Hindlimb muscle (tissue), 1 donor: ENCODE results near the gene RYR1. TPM values are rescaled to one million over a fixed set of nuclear protein-coding genes. Genes with fewer than 3 reads are reported as not detected.
"Not testable (repeated sequence)": the region's sequence is repeated elsewhere in the genome, so short reads cannot be mapped to it uniquely, and the experiment has no call there.

Experiments
- DNase-seq: peaks from one replicate; pipeline ENCODE4 v3.0.0-alpha.2; 2013
- polyA plus RNA-seq: library from polyadenylated mRNA; unstranded; fragments of 120-200 nt; gene quantifications from one replicate; pipeline ENCODE4 v1.2.1, GENCODE V29; 2013; ENCODE audit not compliant: insufficient read length

The RYR1 gene
- polyA plus RNA-seq, 1 donor = 771 TPM

- DNase-seq = no peak
Measured at GRCh38 chr19:38543286-38543806, 109.9 kb downstream of the RYR1 start.

- peak; percentile 31 for DNase-seq
Measured at GRCh38 chr19:38543807-38544568, 110.5 kb downstream of the RYR1 start.

DNA sequence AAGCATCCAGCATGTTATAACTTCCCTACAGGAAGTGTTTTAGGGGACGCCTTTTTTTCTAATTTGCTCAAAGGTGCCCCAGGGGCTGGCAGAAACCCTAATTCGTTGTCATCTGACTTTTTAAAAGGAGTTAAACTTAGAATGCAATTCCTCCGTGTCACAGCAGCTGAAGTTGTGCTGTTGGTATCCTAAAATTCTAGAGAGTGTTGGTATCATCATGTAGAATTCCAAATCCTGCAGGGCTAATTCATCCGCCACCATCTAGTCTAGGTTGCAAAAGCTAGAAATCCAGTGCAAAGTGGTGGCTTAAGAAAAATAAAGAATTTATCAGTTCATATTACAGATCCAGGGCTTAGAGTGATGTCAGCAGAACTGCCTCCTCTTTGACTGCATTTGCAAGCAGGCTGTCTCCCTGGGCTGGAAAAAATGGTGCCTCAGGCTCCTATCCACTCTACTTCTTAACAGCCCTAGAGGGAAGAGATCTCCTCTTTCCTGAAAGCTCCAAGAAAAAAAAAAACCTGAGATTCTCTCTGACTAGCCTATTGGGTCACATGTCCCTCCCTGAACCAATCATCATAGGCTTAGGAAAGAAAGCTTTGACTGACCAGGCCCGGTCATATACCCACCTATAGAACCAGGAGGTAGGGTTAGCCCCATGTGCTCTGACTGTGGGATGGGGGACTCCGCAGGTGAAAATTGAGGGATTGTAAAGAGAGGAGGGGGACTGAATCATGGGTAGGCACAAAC, 111.3 kb downstream of the RYR1 start:
- DNase-seq = no peak

DNA sequence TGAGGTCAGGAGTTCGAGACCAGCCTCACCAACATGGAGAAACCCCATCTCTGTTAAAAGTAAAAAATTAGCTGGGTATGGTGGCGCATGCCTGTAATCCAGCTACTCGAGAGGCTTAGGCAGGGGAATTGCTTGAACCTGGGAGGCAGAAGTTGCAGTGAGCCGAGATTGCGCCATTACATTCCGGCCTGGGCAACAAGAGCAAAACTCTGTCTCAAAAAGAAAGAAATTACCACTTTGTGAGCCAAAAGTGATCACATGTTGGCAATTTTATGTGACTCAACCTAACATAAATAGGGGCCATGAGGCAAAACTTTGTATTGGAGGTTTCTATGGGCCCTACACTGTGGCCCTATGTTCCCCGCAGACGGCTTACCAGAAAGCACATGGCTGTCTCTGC, 112.1 kb downstream of the RYR1 start:
- no peak for DNase-seq

- no peak for DNase-seq
Measured at GRCh38 chr19:38547421-38547820, 113.9 kb downstream of the RYR1 start.

DNA sequence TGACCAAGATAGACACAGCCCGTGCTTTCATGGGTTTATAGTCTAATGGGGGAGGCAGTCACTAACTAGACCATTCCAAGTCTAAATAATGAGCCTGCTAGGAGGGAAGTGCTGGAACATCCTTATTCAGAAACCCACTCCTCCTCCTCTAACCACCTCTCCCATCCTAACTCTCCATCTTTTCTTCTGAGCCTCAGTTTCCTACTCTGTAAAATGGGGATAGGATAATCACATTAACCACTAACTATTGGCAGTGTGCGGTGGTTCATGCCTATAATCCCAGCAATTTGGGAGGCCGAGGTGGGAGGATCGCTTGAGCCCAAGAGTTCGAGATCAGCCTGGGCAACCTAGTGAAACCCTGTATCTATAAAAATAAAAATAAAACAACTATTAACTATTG, 115.6 kb downstream of the RYR1 start:
- no peak for DNase-seq

DNA sequence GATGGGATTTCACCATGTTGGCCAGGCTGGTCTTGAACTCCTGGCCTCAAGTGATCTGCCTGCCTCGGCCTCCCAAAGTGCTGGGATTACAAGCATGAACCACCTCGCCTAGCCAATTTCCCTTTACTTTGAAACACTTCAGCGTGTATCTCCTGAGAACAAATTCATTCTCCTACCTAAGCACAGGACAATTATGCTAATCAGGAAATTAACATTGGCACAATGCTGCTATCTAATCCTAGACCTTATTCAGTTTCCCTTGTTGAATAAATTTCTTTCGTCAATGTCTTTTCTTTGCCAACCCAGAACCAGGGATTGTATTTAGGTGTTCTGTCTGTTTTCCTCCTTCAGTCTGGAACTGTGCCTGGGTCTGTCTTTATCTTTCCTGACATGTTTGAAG, 116.5 kb downstream of the RYR1 start:
- DNase-seq = no peak

DNA sequence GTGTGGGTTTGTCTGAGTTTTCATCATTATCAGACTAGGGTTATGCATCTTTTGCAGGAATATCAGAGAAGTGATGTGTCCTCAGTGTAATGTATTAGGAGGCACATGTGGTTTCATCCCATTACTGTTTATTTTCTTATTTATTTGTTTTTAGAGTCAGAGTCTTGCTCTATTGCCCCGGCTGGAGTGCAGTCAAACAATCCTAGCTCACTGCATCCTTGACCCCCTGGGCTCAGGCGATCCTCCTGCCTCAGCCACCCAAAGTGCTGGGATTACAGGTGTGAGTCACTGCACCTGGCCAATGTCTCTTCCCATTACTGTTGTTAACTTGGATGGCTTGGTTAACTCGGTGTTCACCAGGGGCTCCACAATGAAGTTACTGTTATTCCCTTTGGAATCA, 116.9 kb downstream of the RYR1 start:
- no peak for DNase-seq

- no peak for DNase-seq
Measured at GRCh38 chr19:38551450-38551813, 117.9 kb downstream of the RYR1 start.

DNA sequence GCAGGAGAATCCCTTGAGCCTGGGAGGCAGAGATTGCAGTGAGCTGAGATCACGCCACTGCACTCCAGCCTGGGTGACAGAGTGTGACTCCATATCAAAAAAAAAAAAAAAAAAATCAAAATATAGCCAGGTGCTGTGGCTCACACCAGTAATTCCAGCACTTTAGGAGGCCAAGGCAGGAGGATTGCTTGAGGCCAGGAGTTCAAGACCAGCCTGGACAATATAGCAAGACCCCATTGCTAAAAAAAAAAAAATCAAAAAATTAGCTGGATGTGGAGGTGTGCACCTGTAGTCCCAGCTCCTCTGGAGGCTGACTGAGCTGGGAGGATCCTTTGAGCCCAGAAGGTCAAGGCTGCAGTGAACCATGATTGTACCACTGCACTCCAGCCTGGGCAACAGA, 119.7 kb downstream of the RYR1 start:
- not testable (repeated sequence) for DNase-seq

GRCh38 chr19:38554676-38555141, 121.2 kb downstream of the RYR1 start:
- DNase-seq = no peak

DNA sequence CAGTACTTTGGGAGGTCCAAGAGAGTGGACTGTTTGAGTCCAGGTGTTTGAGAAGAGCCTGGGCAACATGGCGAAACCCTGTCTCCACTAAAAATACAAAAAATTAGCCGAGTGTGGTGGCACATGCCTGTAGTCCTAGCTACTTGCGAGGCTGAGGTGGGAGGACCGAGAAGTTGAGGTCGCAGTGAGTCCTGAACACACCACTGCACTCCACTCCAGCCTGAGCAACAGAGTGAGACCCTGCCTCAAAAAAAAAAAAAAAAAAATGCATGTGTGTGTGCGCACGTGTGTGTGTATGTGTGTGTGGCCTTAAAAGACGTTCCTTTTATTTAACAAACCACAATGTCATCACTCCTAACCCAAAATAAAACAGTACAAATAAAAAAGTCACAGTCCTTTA, 121.7 kb downstream of the RYR1 start:
- DNase-seq = no peak

DNA sequence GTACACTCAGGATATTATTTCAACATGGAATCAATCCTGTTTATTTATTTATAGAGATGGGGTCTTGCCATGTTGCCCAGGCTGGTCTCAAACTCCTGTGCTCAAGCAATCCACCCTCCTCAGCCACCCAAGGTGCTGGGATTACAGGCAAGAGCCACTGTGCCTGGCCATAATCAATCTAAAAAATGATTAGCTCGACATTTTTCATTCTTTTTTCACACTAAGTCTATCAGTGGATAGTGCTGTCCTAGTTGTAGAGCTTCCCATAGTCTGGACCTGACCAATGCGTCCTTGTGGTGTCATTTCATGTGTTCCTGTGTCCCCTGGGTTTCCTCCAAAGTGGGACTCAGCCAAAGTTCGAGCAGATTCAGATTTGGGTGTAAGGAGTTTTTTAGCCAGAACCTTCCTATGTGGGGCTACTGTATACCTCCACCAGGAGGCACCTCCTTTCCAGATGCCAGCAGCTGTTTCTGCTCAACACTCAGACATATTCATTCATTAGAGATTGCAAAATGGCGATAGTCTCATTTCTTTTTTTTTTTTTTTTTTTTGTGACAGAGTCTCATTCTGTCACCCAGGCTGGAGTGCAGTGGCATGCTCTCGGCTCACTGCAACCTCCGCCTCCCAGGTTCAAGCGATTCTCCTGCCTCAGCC, 123.2 kb downstream of the RYR1 start:
- DNase-seq = no peak

GRCh38 chr19:38557205-38557799, 123.8 kb downstream of the RYR1 start:
- no peak for DNase-seq

DNA sequence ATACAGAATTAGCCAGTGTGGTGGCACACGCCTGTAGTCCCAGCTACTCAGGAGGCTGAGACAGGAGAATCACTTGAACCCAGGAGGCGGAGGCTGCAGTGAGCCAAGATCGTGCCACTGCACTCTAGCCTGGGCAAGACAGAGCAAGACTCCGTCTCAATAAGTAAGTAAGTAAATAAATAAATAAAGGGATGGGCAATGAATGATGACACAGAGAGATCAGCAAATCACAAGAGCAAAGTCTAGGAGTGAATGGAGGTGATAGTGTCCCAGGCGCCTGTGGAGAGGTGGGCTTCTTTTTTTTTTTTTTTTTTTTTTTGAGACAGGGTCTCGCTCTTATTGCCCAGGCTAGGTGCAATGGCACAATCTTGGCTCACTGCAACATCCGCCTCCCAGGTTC, 125.4 kb downstream of the RYR1 start:
- DNase-seq = not testable (repeated sequence)

GRCh38 chr19:38559428-38560401, 126.2 kb downstream of the RYR1 start:
- DNase-seq = no peak

DNA sequence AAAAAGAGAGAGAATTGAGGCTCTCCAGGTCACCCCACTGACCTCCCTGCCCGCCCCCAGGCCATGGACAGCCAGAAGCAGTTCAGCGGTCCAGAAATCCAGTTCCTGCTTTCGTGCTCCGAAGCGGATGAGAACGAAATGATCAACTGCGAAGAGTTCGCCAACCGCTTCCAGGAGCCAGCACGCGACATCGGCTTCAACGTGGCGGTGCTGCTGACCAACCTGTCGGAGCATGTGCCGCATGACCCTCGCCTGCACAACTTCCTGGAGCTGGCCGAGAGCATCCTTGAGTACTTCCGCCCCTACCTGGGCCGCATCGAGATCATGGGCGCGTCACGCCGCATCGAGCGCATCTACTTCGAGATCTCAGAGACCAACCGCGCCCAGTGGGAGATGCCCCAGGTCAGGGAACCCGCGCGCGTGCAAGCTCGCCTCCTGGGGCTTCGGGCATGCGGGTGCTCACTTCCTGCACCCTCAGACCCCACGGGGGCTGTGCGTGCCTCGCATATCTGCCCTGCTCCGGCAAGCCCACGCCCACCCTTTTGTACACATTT, 127.6 kb downstream of the RYR1 start:
- DNase-seq = no peak

- DNase-seq = no peak
Measured at GRCh38 chr19:38561658-38562057, 128.2 kb downstream of the RYR1 start.

DNA sequence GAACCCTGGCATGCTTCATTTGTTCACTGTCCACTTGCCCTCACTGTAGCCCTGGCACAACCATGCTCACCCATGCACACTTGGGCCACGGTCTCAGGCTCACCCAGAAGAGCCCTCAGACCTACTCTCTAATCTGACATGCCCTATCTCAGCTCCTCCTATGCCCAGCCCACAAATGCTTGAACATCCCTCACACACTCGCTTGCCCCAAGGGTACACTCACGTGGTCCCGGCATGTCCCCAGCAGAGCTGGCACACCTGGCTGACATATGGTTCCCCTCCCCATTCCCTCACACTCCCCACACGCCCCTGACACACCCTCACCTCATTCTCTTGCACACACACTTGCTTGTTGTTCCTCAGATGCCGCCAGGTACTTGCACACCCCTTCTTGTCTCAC, 128.6 kb downstream of the RYR1 start:
- DNase-seq = no peak

- no peak for DNase-seq
Measured at GRCh38 chr19:38563475-38563874, 130.0 kb downstream of the RYR1 start.

GRCh38 chr19:38564981-38565690, 131.6 kb downstream of the RYR1 start:
- DNase-seq = peak; percentile 10
